ENCODE measurements around the gene CD33.
"Not testable (repeated sequence)": the region's sequence is repeated elsewhere in the genome, so short reads cannot be mapped to it uniquely, and the experiment has no call there.

The CD33 gene

GRCh38 chr19:51224898-51225393 lies at the start of gene CD33:
TSS of gene CD33 (plus strand) at chr19:51225080. CDS start at chr19:51225119, 39 bp downstream.
- not testable (repeated sequence) for DNase-seq

GRCh38 chr19:51179256-51179655 lies 45.6 kb upstream of the CD33 start:
- DNase-seq = no peak

- no peak for DNase-seq
Measured at GRCh38 chr19:51181377-51181912, 43.4 kb upstream of the CD33 start.

GRCh38 chr19:51181913-51182419 lies 42.9 kb upstream of the CD33 start:
- DNase-seq = no peak

GRCh38 chr19:51183629-51184028 lies 41.3 kb upstream of the CD33 start:
- no peak for DNase-seq

GRCh38 chr19:51185069-51185867 lies 39.6 kb upstream of the CD33 start:
- DNase-seq = no peak

GRCh38 chr19:51185868-51186215 lies 39.0 kb upstream of the CD33 start:
- no peak for DNase-seq

- DNase-seq = no peak
Measured at GRCh38 chr19:51186323-51186722, 38.6 kb upstream of the CD33 start.

- DNase-seq = no peak
Measured at GRCh38 chr19:51187395-51188226, 37.3 kb upstream of the CD33 start.

GRCh38 chr19:51188227-51188559 lies 36.7 kb upstream of the CD33 start:
- DNase-seq = no peak

GRCh38 chr19:51192689-51193088 lies 32.2 kb upstream of the CD33 start:
- DNase-seq = no peak

GRCh38 chr19:51194527-51195315 lies 30.2 kb upstream of the CD33 start:
- no peak for DNase-seq

- no peak for DNase-seq
Measured at GRCh38 chr19:51195316-51195586, 29.6 kb upstream of the CD33 start.

- DNase-seq = no peak
Measured at GRCh38 chr19:51195616-51196015, 29.3 kb upstream of the CD33 start.

- DNase-seq = no peak
Measured at GRCh38 chr19:51196181-51196580, 28.7 kb upstream of the CD33 start.

- no peak for DNase-seq
Measured at GRCh38 chr19:51198641-51199040, 26.2 kb upstream of the CD33 start.

GRCh38 chr19:51200071-51200666 lies 24.7 kb upstream of the CD33 start:
- DNase-seq = no peak

- DNase-seq = no peak
Measured at GRCh38 chr19:51201712-51202111, 23.2 kb upstream of the CD33 start.

- DNase-seq = no peak
Measured at GRCh38 chr19:51203916-51204315, 21.0 kb upstream of the CD33 start.

- no peak for DNase-seq
Measured at GRCh38 chr19:51204321-51204720, 20.6 kb upstream of the CD33 start.

- no peak for DNase-seq
Measured at GRCh38 chr19:51207747-51208146, 17.1 kb upstream of the CD33 start.

GRCh38 chr19:51210191-51210784 lies 14.6 kb upstream of the CD33 start:
- DNase-seq = no peak

Data from NCI-H2081 treated with DMSO at 0.1 percent for 48 hours (cell line).